ENCODE results near the gene RCOR3.

Gene RCOR3

DNA sequence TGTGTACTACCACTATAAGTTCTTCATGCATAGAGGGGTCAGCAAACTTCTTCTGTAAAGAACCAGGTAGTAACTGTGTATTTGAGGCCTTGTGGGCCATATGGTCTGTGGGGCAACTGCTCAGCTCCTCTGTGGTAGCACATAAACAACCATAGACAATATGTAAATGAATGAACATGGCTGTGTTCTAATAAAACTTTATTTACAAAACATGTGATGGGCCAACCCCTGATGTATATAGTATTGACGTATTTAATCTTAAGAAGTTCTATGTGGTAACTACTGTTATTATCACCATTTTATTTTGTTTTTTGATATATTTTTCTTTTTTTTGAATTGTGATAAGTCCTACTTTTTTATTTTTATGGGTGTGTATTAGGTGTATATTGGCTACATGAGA lies 82.8 kb downstream of the RCOR3 start:
- Histone ChIP-seq H3K27me3 (ENCODE audit: low read depth, low read length) (no peaks in the 10 kb centered on the region), H3K36me3 (replicated peaks; ENCODE audit: low read depth, low read length) (peaks cover 6% of the 10 kb centered on the region), H3K79me2 (ENCODE audit: low read length) (peaks cover 78% of the 10 kb centered on the region), H3K9ac (ENCODE audit: low read length) (no peak overlapping the region), H3K9me3 (ENCODE audit: insufficient read depth, low read length) (no peaks in the 10 kb centered on the region), H3K4me2 (ENCODE audit: low read length) (no peak overlapping the region), H3K4me1 (ENCODE audit: low read length) (no peaks in the 10 kb centered on the region), H3K4me3 (ENCODE audit: low read length) (no peak overlapping the region), H2AFZ (ENCODE audit: low read depth, low read length) (no peak overlapping the region), H4K20me1 (ENCODE audit: insufficient read depth, low read length) (peaks cover 85% of the 10 kb centered on the region), H3K27ac (ENCODE audit: low read length) (no peak overlapping the region)
- TF ChIP-seq EZH2phosphoT487 (IDR thresholded peaks at IDR 0.05; ENCODE audit: low read depth): no peak
- TF ChIP-seq, protein P1, sequence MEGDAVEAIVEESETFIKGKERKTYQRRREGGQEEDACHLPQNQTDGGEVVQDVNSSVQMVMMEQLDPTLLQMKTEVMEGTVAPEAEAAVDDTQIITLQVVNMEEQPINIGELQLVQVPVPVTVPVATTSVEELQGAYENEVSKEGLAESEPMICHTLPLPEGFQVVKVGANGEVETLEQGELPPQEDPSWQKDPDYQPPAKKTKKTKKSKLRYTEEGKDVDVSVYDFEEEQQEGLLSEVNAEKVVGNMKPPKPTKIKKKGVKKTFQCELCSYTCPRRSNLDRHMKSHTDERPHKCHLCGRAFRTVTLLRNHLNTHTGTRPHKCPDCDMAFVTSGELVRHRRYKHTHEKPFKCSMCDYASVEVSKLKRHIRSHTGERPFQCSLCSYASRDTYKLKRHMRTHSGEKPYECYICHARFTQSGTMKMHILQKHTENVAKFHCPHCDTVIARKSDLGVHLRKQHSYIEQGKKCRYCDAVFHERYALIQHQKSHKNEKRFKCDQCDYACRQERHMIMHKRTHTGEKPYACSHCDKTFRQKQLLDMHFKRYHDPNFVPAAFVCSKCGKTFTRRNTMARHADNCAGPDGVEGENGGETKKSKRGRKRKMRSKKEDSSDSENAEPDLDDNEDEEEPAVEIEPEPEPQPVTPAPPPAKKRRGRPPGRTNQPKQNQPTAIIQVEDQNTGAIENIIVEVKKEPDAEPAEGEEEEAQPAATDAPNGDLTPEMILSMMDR (IDR thresholded peaks at IDR 0.05; ENCODE audit: low read depth, low read length): no peak

DNA sequence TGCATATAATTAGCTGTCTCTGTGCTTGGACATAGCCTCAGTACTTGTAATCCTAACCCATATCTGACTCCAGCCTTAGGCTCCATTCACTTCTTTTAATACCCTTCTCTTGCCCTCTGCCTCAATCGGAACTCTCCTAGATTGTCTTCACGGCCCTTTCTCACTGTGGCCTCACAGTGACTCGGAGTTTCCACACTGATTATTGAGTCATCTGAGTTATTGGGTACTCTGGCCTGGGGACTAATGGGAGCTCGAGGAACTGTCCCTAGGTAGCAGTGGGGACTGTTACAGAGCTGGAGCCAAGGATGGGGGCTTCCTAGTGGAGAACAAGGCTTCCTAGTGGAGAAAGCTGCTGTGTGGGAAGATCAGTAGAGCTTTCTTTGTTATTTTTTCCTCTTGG lies 84.4 kb downstream of the RCOR3 start:
- Histone ChIP-seq H3K9ac (ENCODE audit: low read length) (no peak overlapping the region), H3K4me1 (ENCODE audit: low read length) (no peaks in the 10 kb centered on the region), H3K27ac (ENCODE audit: low read length) (no peak overlapping the region), H3K4me3 (ENCODE audit: low read length) (no peak overlapping the region), H3K27me3 (ENCODE audit: low read depth, low read length) (no peaks in the 10 kb centered on the region), H3K4me2 (ENCODE audit: low read length) (no peak overlapping the region), H3K79me2 (ENCODE audit: low read length) (peaks cover 74% of the 10 kb centered on the region), H3K36me3 (replicated peaks; ENCODE audit: low read depth, low read length) (peaks cover 6% of the 10 kb centered on the region), H3K9me3 (ENCODE audit: insufficient read depth, low read length) (no peaks in the 10 kb centered on the region), H4K20me1 (ENCODE audit: insufficient read depth, low read length) (peaks cover 78% of the 10 kb centered on the region), H2AFZ (ENCODE audit: low read depth, low read length) (no peak overlapping the region)
- TF ChIP-seq EZH2phosphoT487 (IDR thresholded peaks at IDR 0.05; ENCODE audit: low read depth): no peak
- TF ChIP-seq, protein P1 (IDR thresholded peaks at IDR 0.05; ENCODE audit: low read depth, low read length): no peak

DNA sequence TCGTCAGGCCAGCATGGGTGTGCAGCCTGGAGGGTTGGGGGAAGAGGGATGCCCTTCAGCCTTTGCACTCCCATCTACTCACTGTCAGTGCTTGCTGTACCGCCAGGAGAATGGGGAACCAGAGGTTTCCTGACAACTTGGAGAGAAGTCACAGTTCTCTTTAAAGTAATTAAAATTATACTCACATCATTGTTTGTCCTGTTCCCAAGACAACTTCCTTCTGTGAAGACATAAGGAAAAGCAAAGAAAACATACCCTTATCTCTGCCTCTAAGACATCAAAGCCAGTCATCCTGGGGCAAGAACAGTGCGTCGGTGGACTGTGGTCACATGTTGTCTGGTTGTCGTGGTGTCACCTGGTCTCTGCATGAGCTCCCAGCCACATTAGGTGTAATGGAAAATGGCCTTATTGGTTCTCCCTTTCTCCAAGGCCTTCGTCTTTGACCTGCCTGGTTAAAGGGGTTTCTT lies 85.0 kb downstream of the RCOR3 start:
- H3K4me2 ChIP-seq (ENCODE audit: low read length): no peak overlapping the region

DNA sequence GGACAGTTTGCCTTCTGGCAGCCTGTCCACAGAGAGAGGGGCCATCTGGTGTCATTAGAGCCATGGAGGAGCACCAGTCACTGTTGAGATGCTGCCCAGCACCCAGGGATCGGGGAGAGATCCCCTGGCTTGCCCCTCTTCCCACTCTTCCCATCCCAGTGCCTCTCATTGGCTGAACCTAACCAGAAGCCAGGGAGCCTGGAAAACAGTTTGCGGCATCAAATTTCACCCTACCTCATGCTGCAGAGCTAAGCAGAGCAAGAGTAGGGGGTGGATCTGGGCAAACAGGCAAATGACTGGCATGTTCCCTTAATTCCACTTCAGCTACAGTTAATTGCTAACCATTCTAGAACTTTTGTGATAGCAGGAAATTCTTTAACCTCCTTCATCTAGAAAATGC lies 86.6 kb downstream of the RCOR3 start:
- H2AFZ ChIP-seq (ENCODE audit: low read depth, low read length): no peak overlapping the region
- no peak overlapping the region for H3K9ac ChIP-seq (ENCODE audit: low read length)
- TF ChIP-seq, protein P1 (IDR thresholded peaks at IDR 0.05; ENCODE audit: low read depth, low read length): no peak
- H3K9me3 ChIP-seq (ENCODE audit: insufficient read depth, low read length): no peaks in the 10 kb centered on the region
- H3K36me3 ChIP-seq (replicated peaks; ENCODE audit: low read depth, low read length): peaks cover 7% of the 10 kb centered on the region
- no peaks in the 10 kb centered on the region for H3K4me1 ChIP-seq (ENCODE audit: low read length)
- H4K20me1 ChIP-seq (ENCODE audit: insufficient read depth, low read length): peaks cover 72% of the 10 kb centered on the region
- peaks cover 66% of the 10 kb centered on the region for H3K79me2 ChIP-seq (ENCODE audit: low read length)
- no peak overlapping the region for H3K4me3 ChIP-seq (ENCODE audit: low read length)
- no peak overlapping the region for H3K27ac ChIP-seq (ENCODE audit: low read length)
- no peak overlapping the region for H3K4me2 ChIP-seq (ENCODE audit: low read length)
- H3K27me3 ChIP-seq (ENCODE audit: low read depth, low read length): no peaks in the 10 kb centered on the region

More for the DNA sequence above, 85.0 kb downstream of the RCOR3 start:
- Histone ChIP-seq H2AFZ (ENCODE audit: low read depth, low read length) (no peak overlapping the region), H3K27me3 (ENCODE audit: low read depth, low read length) (no peaks in the 10 kb centered on the region), H3K27ac (ENCODE audit: low read length) (no peak overlapping the region), H3K9me3 (ENCODE audit: insufficient read depth, low read length) (no peaks in the 10 kb centered on the region), H3K9ac (ENCODE audit: low read length) (no peak overlapping the region), H3K36me3 (replicated peaks; ENCODE audit: low read depth, low read length) (peaks cover 4% of the 10 kb centered on the region), H4K20me1 (ENCODE audit: insufficient read depth, low read length) (peaks cover 72% of the 10 kb centered on the region), H3K4me3 (ENCODE audit: low read length) (no peak overlapping the region), H3K4me1 (ENCODE audit: low read length) (no peaks in the 10 kb centered on the region), H3K79me2 (ENCODE audit: low read length) (peaks cover 69% of the 10 kb centered on the region)
- TF ChIP-seq, protein P1 (IDR thresholded peaks at IDR 0.05; ENCODE audit: low read depth, low read length): no peak
- TF ChIP-seq EZH2phosphoT487 (IDR thresholded peaks at IDR 0.05; ENCODE audit: low read depth): no peak

Data from OCI-LY3 (cell line).